T-helper 2 cell treated with Interferon-gamma antibody and Interleukin-4, amounts not matched to agents 5 μg/mL and 100 μg/mL, for 36 hours (primary cell): Measurements from ENCODE around the gene LARGE2.

Experiments used
- DNase-seq: peaks from one replicate; pipeline ENCODE4 v3.0.0; 2021; ENCODE audit warnings: low spot score
- H3K27ac Mint-ChIP-seq: one replicate; pipeline ENCODE4 v1.8.0; 2021; ENCODE audit warnings: mild to moderate bottlenecking, mixed read lengths
- H3K27me3 Mint-ChIP-seq: one replicate; pipeline ENCODE4 v1.8.0; 2021; ENCODE audit warnings: low read depth, mixed read lengths
- H3K36me3 Mint-ChIP-seq: one replicate; pipeline ENCODE4 v1.8.0; 2021; ENCODE audit warnings: low read depth, mixed read lengths
- H3K4me1 Mint-ChIP-seq: one replicate; pipeline ENCODE4 v1.8.0; 2021; ENCODE audit warnings: low read depth, mixed read lengths
- H3K4me3 Mint-ChIP-seq: one replicate; pipeline ENCODE4 v1.8.0; 2022; ENCODE audit warnings: mild to moderate bottlenecking, moderate library complexity, mixed read lengths
- H3K9me3 Mint-ChIP-seq: one replicate; pipeline ENCODE4 v1.8.0; 2021; ENCODE audit warnings: mixed read lengths

Gene LARGE2

DNA sequence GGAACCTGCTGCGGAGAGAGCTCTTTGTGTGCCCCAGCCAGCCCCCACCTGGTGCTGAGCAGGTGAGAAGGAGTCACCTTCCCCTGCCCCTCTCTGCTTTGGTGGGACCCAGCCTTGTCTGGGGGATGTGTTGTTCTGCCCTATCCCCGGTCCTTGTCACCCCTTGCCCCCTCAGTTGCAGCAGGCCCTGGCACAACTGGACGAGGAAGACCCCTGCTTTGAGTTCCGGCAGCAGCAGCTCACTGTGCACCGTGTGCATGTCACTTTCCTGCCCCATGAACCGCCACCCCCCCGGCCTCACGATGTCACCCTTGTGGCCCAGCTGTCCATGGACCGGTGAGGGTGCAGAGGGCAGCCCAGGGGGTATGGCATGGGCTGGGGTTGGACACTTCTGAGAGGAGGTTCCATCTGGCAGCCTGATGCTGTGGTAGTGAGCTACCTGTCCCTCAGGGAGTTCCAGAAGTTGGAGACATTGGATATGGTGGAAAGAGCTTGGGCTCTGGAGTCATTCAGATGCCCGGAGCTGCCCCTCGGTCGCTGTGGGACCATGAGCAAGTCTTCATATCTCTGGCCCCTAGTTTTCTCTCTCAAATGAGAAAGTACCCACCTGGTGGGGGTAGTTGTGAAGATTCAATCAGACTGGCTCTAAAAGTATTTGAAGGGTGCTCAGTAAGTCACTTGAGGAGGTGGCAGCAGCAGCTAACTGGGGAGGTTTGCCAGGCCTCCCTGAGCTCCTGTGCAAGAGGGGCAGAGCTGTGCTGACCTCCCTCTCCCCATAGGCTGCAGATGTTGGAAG is 4.3 kb downstream of the LARGE2 start:
- Mint-ChIP-seq H3K36me3 (peaks cover 2% of the 10 kb centered on the region), H3K4me1 (peaks cover 21% of the 10 kb centered on the region), H3K4me3 (no peak overlapping the region), H3K27me3 (peaks cover 21% of the 10 kb centered on the region), H3K9me3 (no peaks in the 10 kb centered on the region), H3K27ac (no peak overlapping the region)
- DNase-seq: no peak

DNA sequence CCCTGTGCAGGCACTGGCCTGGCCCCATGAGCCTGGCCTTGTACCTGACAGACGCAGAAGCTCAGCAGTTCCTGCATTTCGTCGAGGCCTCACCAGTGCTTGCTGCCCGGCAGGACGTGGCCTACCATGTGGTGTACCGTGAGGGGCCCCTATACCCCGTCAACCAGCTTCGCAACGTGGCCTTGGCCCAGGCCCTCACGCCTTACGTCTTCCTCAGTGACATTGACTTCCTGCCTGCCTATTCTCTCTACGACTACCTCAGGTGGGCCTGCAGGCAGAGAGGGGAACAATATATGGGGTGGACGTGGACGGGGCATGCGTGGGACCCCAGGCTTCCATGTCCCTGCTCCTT is 4.9 kb downstream of the LARGE2 start:
- peaks cover 4% of the 10 kb centered on the region for H3K36me3 Mint-ChIP-seq
- H3K4me1 Mint-ChIP-seq: peaks cover 21% of the 10 kb centered on the region
- peak overlapping the region; percentile 8 for H3K27ac Mint-ChIP-seq
- no peak overlapping the region for H3K4me3 Mint-ChIP-seq
- H3K9me3 Mint-ChIP-seq: no peaks in the 10 kb centered on the region
- DNase-seq: no peak
- peaks cover 20% of the 10 kb centered on the region for H3K27me3 Mint-ChIP-seq

DNA sequence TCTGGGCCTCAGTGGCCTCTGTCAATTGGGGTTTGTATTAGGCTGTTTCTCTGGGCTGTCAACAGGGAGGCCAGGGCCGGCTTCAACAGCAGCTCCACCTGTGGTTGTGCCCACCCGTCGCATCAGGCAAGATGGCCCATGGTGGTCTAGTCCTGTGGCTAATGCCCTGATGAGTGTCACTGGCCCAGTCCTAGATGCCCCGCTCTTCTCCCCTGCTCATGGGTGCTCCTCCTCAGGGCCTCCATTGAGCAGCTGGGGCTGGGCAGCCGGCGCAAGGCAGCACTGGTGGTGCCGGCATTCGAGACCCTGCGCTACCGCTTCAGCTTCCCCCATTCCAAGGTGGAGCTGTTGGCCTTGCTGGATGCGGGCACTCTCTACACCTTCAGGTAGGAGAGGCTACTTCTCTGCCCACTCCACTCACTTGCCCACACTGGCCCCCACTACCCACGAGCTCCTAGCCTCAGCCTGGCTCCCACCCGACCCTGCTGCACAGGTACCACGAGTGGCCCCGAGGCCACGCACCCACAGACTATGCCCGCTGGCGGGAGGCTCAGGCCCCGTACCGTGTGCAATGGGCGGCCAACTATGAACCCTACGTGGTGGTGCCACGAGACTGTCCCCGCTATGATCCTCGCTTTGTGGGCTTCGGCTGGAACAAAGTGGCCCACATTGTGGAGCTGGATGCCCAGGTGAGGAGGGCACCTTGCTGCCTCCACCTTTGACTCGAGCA is 5.4 kb downstream of the LARGE2 start:
- H3K4me1 Mint-ChIP-seq: peaks cover 21% of the 10 kb centered on the region
- no peaks in the 10 kb centered on the region for H3K9me3 Mint-ChIP-seq
- H3K36me3 Mint-ChIP-seq: peaks cover 7% of the 10 kb centered on the region
- peaks cover 20% of the 10 kb centered on the region for H3K27me3 Mint-ChIP-seq
- H3K27ac Mint-ChIP-seq: peak overlapping the region; percentile 8
- no peak overlapping the region for H3K4me3 Mint-ChIP-seq
- no peak for DNase-seq

DNA sequence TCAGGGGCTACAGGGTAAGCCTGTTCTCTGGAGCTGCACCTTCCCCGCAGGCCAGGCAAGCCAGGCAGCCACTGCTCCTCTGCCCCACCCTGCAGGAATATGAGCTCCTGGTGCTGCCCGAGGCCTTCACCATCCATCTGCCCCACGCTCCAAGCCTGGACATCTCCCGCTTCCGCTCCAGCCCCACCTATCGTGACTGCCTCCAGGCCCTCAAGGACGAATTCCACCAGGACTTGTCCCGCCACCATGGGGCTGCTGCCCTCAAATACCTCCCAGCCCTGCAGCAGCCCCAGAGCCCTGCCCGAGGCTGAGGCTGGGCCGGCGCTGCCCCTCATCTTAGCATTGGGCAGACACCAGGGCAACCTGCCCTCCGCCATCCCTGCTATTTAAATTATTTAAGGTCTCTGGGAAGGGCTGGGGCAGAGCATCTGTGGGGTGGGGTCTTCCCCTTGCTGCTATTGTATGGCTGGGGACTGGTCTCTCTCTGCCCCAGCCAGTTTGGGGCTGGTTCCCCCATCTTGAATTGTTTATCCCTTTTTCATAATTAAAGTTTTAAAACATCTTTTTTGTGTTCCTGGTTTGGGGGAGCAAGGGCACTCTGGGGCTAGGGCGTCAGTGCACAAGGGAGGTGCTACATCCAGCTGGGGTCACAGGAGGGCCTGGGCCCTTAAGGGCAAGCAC is 6.2 kb downstream of the LARGE2 start:
- Mint-ChIP-seq H3K4me1 (peaks cover 21% of the 10 kb centered on the region), H3K27ac (peak overlapping the region; percentile 49), H3K27me3 (peaks cover 15% of the 10 kb centered on the region), H3K4me3 (no peak overlapping the region), H3K9me3 (no peaks in the 10 kb centered on the region), H3K36me3 (peaks cover 7% of the 10 kb centered on the region)
- DNase-seq: no peak

DNA sequence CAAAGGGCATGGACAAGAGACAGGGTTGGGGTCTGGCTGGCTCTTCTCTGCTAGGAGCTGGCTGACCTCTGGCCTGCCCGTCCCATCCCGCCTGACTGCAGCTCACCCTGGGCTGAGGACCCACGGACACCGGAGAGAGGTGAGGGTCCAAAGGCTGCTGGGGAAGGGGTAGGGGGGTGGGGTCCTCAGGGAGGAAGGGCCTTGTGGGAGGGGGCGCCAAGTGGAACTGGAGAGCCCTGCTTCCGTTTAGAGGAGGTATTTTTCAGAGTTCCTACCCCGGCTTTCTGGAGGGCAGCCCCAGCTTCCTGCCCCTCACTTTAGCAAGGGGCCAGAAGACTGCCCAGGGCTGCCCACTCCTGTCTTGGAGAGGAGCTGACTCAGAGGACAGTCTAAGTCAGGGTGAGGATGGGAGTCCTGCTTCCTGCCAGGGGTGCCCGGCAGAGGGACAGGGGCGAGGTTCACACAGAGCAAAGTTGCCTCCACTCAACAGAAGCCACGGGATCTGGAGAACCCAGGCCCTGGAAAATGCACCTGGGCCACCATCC is 7.1 kb downstream of the LARGE2 start:
- DNase-seq: no peak
- peaks cover 21% of the 10 kb centered on the region for H3K4me1 Mint-ChIP-seq
- peak overlapping the region; percentile 88 for H3K27ac Mint-ChIP-seq
- H3K4me3 Mint-ChIP-seq: peak overlapping the region; percentile 69
- peaks cover 8% of the 10 kb centered on the region for H3K27me3 Mint-ChIP-seq
- H3K36me3 Mint-ChIP-seq: peaks cover 10% of the 10 kb centered on the region
- no peaks in the 10 kb centered on the region for H3K9me3 Mint-ChIP-seq

DNA sequence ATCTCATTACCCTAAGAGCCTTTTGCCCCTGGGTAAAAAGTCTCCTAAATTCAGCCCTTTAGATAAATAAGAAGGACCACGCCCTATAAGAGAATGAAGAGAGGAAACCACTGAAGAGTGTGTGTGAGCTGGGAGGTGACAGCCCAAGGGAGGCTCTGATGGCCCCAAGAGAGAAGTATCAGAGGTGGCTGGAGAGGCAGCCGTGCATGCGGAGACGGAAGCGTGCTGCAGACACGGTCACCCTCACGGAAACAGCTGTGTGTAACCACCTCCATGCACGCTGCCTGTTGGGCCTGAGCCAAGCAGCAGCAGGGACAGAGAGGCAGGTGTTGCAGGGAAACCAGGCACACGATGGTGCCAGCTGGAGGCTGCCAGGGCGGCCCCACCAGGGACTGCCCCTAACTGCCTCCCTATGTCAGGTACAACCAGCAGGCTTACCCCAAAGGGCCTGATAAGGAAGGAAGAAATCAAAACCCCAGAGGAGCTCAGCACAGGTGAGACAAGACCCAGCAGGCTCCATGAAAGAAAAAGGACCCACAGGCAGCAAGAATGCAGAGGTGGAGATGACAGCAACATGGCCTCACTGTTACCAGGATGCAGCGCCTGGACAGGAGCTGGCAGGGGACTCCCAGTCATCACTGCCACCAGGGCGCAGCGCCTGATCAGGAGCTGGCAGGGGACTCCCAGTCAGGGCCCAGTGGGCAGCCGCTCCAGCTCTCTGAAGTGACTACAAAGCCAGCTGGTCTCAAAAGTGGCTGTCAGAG is 7.8 kb downstream of the LARGE2 start:
- peaks cover 12% of the 10 kb centered on the region for H3K36me3 Mint-ChIP-seq
- peaks cover 2% of the 10 kb centered on the region for H3K27me3 Mint-ChIP-seq
- peaks cover 21% of the 10 kb centered on the region for H3K4me1 Mint-ChIP-seq
- H3K27ac Mint-ChIP-seq: peak overlapping the region; percentile 88
- no peaks in the 10 kb centered on the region for H3K9me3 Mint-ChIP-seq
- peak overlapping the region; percentile 69 for H3K4me3 Mint-ChIP-seq
- no peak for DNase-seq

DNA sequence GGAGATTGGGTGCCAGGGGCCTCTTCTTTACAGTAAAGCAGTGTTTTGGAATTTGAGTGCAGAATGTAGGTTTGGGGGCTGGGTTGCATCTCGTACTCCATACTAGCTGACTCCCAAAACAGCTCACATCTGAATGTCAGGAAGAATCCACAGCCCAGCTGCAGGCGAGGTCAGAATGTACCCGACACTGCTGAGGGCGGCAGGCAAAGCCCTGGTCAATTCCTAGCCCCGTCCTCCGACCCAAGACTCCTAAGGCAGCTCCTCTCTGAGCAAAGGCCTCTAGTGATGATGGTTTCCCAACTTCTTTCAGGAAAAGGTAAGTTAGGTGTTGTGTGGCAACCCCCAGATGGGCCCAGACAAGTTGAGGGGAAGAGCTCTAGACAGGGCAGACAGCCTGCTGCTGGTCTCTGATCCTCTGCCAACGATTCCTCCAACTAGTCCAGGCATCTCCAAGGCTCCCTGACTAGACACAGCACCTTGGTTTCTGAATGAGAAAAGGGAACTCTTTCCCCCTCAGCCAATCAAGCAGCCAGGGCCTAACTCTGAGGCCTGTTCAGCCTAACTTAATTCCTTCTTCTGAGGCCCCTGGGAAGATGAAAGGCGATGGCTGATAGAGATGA is 8.6 kb downstream of the LARGE2 start:
- H3K27me3 Mint-ChIP-seq: no peaks in the 10 kb centered on the region
- H3K4me3 Mint-ChIP-seq: peak overlapping the region; percentile 69
- no peaks in the 10 kb centered on the region for H3K9me3 Mint-ChIP-seq
- peaks cover 21% of the 10 kb centered on the region for H3K4me1 Mint-ChIP-seq
- no peak for DNase-seq
- peak overlapping the region; percentile 88 for H3K27ac Mint-ChIP-seq
- peaks cover 14% of the 10 kb centered on the region for H3K36me3 Mint-ChIP-seq

DNA sequence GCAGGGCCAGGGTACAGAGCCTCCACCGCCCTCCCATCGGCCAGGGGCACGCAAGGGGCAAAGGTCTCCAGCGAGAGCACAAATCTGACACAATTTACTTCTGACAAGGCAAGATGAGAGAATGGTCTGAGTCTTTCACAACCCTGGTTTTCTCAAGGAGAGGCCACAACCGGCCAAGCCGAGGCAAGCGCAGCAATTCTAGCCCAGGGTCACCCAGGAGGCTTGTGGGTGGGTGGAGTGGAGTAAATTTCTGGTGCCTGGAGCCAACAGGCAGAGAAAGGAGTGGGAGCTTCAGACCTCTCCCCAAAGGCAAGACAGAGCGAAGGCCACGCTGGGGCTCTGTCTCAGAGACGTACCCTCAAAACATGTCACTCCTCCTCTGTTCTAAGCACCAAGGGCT is 9.3 kb downstream of the LARGE2 start:
- Mint-ChIP-seq H3K9me3 (no peaks in the 10 kb centered on the region), H3K4me1 (peaks cover 21% of the 10 kb centered on the region), H3K36me3 (peaks cover 18% of the 10 kb centered on the region), H3K4me3 (no peak overlapping the region), H3K27me3 (no peaks in the 10 kb centered on the region), H3K27ac (no peak overlapping the region)
- DNase-seq: no peak

DNA sequence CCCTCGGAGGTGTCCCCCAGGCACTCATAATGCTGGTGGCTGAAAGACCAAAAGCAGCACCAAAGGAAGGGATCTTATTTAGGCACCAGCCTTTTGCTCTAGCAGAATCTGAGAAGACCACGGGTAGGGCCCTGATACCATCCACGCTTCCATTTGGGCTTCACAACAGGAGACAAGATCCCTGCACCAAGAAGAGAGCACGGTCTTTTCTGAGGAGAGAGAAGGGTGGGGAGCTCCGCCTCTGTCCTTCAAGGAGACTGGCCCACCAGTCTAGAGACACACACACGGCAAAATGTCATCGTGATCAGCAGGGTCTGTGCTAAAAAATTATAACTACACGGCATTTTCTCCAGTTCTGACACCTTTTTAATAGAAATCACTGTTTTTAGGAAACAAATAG is 9.8 kb downstream of the LARGE2 start:
- no peak overlapping the region for H3K4me3 Mint-ChIP-seq
- no peaks in the 10 kb centered on the region for H3K9me3 Mint-ChIP-seq
- no peak overlapping the region for H3K27ac Mint-ChIP-seq
- H3K36me3 Mint-ChIP-seq: peaks cover 18% of the 10 kb centered on the region
- peaks cover 21% of the 10 kb centered on the region for H3K4me1 Mint-ChIP-seq
- DNase-seq: no peak
- H3K27me3 Mint-ChIP-seq: no peaks in the 10 kb centered on the region

DNA sequence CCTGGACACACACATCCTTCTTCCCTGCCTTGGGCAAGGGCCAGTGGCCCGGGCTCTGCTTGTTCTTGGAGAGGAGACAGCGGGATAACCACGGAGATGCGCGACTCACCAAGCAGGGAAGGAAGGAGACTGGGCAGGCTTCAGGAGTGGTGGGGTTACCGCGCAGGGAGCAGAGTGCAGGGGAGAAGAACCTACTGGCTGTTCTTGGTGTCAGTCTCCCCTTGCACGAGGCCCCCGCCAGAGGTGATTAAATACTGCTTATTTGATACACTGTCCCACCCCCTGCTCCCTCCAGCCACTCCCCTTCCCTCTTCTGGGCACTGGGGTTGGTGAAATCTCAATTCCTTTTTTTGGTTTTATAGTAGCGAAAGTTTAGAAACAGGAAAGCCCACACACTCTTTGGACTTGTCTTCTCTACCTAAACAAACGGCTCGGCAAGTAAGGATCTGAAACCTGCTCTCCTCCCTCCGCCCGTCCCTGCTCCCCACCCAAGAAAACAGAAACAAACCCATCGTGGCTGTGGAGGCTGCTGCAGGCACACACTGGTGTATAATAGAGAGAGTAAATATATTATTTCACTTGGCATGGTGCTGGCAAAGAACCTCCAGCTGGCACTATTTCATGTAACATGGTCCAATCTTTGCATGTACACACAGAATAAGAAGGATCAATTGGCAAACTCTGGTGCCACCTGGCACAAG is 10.8 kb downstream of the LARGE2 start:
- DNase-seq: no peak
- H3K4me3 Mint-ChIP-seq: no peak overlapping the region
- H3K9me3 Mint-ChIP-seq: no peaks in the 10 kb centered on the region
- peaks cover 21% of the 10 kb centered on the region for H3K36me3 Mint-ChIP-seq
- H3K27me3 Mint-ChIP-seq: no peaks in the 10 kb centered on the region
- peaks cover 18% of the 10 kb centered on the region for H3K4me1 Mint-ChIP-seq
- no peak overlapping the region for H3K27ac Mint-ChIP-seq

DNA sequence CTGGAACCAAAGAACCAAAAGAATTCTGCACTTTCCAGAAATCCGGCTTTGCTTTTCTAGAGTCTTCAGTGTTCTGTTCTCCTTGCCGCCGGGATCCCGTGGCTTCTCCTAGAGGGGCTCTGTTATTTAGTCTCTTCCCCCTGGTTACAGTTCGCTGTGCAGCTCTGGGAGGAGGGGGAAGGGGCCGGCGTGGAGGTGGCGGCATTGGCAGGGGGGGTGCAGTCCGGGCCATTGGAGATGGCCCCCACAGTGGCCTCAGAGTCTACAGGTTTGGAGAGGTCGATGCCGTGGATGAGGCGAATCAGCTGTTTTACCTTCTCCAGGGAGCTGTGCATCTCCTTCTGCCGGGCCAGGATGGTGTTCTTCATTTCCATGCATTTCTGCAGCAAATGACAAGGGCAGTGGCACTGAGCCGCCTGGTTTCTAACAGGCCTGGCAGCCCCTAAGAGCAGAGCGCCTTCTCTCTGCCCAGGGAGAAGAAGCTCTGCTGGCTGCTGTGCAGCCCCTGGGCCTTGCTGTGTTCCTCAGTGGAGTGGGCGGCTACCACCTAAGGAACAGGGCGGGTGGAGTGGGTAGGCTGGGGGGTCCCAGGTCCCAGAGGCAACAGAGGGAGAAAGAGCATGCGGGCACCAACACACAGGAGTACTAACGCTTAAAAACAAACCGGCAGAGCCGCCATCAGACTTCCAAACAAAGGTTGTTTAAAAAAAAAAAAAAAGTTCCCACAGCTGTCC is 11.6 kb downstream of the LARGE2 start:
- peaks cover 22% of the 10 kb centered on the region for H3K36me3 Mint-ChIP-seq
- H3K4me3 Mint-ChIP-seq: no peak overlapping the region
- H3K27ac Mint-ChIP-seq: no peak overlapping the region

DNA sequence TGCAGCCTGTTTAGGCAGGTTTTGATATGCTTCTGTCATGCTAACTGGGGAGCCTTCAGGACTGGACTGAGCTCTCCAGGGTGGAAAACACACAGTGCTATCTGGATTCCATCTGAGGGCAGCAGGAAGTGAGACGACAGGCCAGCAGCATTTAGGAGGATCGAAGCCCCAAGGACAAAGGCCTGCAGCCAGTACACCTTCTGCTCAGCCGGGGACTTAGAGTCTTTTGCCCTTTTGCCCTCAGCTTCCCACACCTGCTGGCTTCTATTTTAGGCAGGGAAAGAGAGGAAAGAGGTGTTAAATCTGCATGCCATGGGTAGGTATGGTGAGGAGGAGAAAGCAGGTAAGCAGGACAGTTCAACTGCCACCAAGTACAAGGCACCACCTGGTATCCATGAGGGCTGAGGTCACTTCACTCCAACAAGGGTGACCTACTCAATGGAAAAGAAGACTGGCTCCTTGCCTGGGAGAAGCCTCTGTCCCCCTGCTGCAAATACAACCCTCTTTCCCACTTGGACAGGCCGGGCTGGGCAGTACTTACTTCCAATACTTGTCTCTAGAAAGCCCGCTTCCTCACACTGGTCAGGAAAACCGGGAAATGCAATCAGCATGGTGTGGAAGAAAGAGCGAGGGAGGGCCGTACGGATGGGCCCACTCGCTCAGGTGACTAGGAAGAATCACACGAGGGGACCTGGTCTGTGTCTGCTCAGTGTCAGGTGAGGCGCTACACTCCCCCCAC is 12.3 kb downstream of the LARGE2 start:
- DNase-seq: no peak
- no peak overlapping the region for H3K4me3 Mint-ChIP-seq
- no peaks in the 10 kb centered on the region for H3K27me3 Mint-ChIP-seq
- no peaks in the 10 kb centered on the region for H3K9me3 Mint-ChIP-seq
- H3K36me3 Mint-ChIP-seq: peaks cover 22% of the 10 kb centered on the region
- H3K27ac Mint-ChIP-seq: no peak overlapping the region
- H3K4me1 Mint-ChIP-seq: peaks cover 13% of the 10 kb centered on the region

More for the DNA sequence above, 11.6 kb downstream of the LARGE2 start:
- no peaks in the 10 kb centered on the region for H3K9me3 Mint-ChIP-seq
- peaks cover 18% of the 10 kb centered on the region for H3K4me1 Mint-ChIP-seq
- H3K27me3 Mint-ChIP-seq: no peaks in the 10 kb centered on the region
- no peak for DNase-seq
